ENCODE measurements around the gene CA5A. TPM values are rescaled to one million over a fixed set of nuclear protein-coding genes. Genes with fewer than 3 reads are reported as not detected.

Gene CA5A
- total RNA-seq, 1 experiment from 2014 or later: not detected

Small RNA genes lying within 50 kb of the gene (small RNA-seq; reads per million reads assigned to genes)
- gene AC127455.1: not detected

Other genes with a start within 250 kb of the CA5A start
- gene KLHDC4, start 170.5 kb downstream of the CA5A start, total RNA-seq (2014; rRNA removed; shearing (Covaris generic); ENCODE audit: low replicate concordance): 21.1 and 30.1 TPM in 2 replicates
- gene SLC7A5, start 67.0 kb downstream of the CA5A start, total RNA-seq (2014; rRNA removed; shearing (Covaris generic); ENCODE audit: low replicate concordance): 163 and 177 TPM in 2 replicates
- gene BANP, start 14.9 kb upstream of the CA5A start, total RNA-seq (2014; rRNA removed; shearing (Covaris generic); ENCODE audit: low replicate concordance): 30.1 and 36.5 TPM in 2 replicates